Peyer's patch (tissue), 4 donors: ENCODE results near the gene DNAJC17.

Experiments used
- POLR2A ChIP-seq, 2 donors: fragments of 450-650 bp; IDR thresholded peaks; one replicate each; pipeline ENCODE4 v1.5.1; 2017; ENCODE audit warnings: antibody characterized with exemption in 2 of 2, mild to moderate bottlenecking in 2 of 2, moderate library complexity in 2 of 2
- TF ChIP-seq, protein P1 (sequence below), 6 experiments: fragments of 450-650 bp in 4 of 6; fragments of 200-600 bp in 2 of 6; sonication (generic) in 1 of 6; IDR thresholded peaks; one replicate each; pipeline ENCODE4 v1.5.1; 2017 to 2019; ENCODE audit warnings: antibody characterized with exemption in 6 of 6, mild to moderate bottlenecking in 3 of 6, moderate library complexity in 1 of 6

DNA sequence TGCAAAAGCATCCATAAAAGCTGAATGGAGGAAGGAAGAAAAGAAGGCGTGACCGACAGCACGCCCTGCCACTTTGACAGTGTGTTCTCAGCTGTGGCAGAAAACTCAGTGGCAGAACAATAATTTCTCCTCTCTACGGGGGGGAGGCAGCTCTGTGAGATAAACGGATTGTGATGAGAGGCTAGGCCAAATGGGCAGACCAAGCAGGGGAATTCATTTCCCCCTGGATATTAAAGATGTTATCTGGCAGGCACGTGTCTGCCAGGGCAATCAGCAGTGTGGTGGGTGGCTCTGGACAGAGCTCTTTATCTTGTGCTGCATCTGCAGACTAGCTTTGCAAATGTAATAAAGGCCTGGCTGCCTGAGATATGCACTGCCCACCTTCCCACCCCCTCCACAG is 50.3 kb downstream of the DNAJC17 start:
- no peak for TF ChIP-seq POLR2A (IDR thresholded peaks at IDR 0.05)
- TF ChIP-seq, protein P1, sequence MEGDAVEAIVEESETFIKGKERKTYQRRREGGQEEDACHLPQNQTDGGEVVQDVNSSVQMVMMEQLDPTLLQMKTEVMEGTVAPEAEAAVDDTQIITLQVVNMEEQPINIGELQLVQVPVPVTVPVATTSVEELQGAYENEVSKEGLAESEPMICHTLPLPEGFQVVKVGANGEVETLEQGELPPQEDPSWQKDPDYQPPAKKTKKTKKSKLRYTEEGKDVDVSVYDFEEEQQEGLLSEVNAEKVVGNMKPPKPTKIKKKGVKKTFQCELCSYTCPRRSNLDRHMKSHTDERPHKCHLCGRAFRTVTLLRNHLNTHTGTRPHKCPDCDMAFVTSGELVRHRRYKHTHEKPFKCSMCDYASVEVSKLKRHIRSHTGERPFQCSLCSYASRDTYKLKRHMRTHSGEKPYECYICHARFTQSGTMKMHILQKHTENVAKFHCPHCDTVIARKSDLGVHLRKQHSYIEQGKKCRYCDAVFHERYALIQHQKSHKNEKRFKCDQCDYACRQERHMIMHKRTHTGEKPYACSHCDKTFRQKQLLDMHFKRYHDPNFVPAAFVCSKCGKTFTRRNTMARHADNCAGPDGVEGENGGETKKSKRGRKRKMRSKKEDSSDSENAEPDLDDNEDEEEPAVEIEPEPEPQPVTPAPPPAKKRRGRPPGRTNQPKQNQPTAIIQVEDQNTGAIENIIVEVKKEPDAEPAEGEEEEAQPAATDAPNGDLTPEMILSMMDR (IDR thresholded peaks at IDR 0.05): no peak
